Erythroblast (primary cell): ENCODE results near the gene ZNF343.

Source experiments
- GATA1 ChIP-seq: IDR thresholded peaks from 2 replicates; pipeline ENCODE4 v1.6.1; 2011; ENCODE audit warnings: low read depth, mild to moderate bottlenecking, control low read depth, low read length, moderate library complexity
- POLR2A ChIP-seq: IDR thresholded peaks from 2 replicates; pipeline ENCODE4 v1.6.1; 2011; ENCODE audit warnings: mild to moderate bottlenecking, low read length

DNA sequence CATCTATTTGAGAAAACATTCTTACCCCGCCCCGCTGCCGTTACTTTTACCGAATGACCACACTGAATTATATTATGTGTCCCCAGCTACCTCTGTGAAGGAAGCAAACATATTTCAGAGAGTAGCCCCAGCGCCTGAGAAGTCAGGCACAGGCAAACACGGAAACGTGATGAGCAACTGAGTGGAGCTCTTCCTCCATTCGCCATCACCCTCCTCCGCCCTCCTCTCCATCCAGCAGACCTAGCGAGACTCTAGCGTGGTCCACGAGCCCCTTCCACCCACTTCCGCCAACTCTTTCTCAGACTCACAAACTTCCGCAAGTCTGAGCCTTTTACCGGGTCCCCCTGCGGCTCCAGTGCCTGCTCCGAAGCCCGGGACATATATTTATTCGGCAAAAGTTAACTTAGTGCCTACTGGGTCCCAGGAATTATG lies 38.7 kb downstream of the ZNF343 start:
- TF ChIP-seq POLR2A, result no peak
- TF ChIP-seq GATA1, result no peak
